ENCODE data around the gene LARP4B.

- TF ChIP-seq CTCF (IDR thresholded peaks at IDR 0.05) (no peak), POLR2A (IDR thresholded peaks at IDR 0.05; ENCODE audit: low read length) (no peak), USF2 (IDR thresholded peaks at IDR 0.05) (no peak), CHD4 (IDR thresholded peaks at IDR 0.05; ENCODE audit: borderline replicate concordance) (no peak), MYC (IDR thresholded peaks at IDR 0.05; ENCODE audit: borderline replicate concordance, low read length) (no peak), E2F6 (IDR thresholded peaks at IDR 0.05; ENCODE audit: borderline replicate concordance, low read depth) (no peak), HDAC2 (IDR thresholded peaks at IDR 0.05) (no peak), MAX (IDR thresholded peaks at IDR 0.05) (no peak), RAD21 (conservative IDR thresholded peaks at IDR 0.05 in 1 of 2, IDR thresholded peaks at IDR 0.05 in 1 of 2) (no peak)
Measured at GRCh38 chr10:834493-834892, 97.0 kb downstream of the LARP4B start.

All from A549 (cell line).